HepG2 (cell line): Measurements from ENCODE around the gene SNRPD3. TPM values are rescaled to one million over a fixed set of nuclear protein-coding genes. Genes with fewer than 3 reads are reported as not detected.

Experiments
- CCDC6 ChIP-seq: sonication (generic); formaldehyde crosslinking; IDR thresholded peaks from 2 replicates; pipeline ENCODE4 v1.8.1; 2022; ENCODE audit warnings: mild to moderate bottlenecking, missing genetic modification reagents, moderate library complexity
- CENPT ChIP-seq: sonication (generic); formaldehyde crosslinking; IDR thresholded peaks from 2 replicates; pipeline ENCODE4 v1.8.0; 2022; ENCODE audit warnings: low read depth, mild to moderate bottlenecking, moderate library complexity, missing genetic modification reagents
- CREB3 ChIP-seq: sonication (generic); formaldehyde crosslinking; IDR thresholded peaks from 2 replicates; pipeline ENCODE4 v1.5.0; 2020; ENCODE audit warnings: missing genetic modification reagents
- DNMT3B ChIP-seq: conservative IDR thresholded peaks from 2 replicates; pipeline ENCODE4 v1.6.1; 2016; ENCODE audit warnings: missing biosample characterization, control low read depth
- DZIP1 ChIP-seq: sonication (generic); formaldehyde crosslinking; IDR thresholded peaks from 2 replicates; pipeline ENCODE4 v1.5.0; 2020; ENCODE audit warnings: mild to moderate bottlenecking, missing genetic modification reagents
- EEA1 ChIP-seq: sonication (generic); formaldehyde crosslinking; IDR thresholded peaks from 2 replicates; pipeline ENCODE4 v1.5.1; 2020; ENCODE audit warnings: mild to moderate bottlenecking, missing genetic modification reagents, borderline replicate concordance
- HMG20B ChIP-seq: conservative IDR thresholded peaks from 2 replicates; pipeline ENCODE4 v1.6.1; 2016; ENCODE audit warnings: missing genetic modification reagents, missing compliant biosample characterization
- MED13 ChIP-seq: sonication (generic); formaldehyde crosslinking; IDR thresholded peaks from 2 replicates; pipeline ENCODE4 v1.5.0; 2020; ENCODE audit warnings: missing genetic modification reagents
- MTA1 ChIP-seq: sonication (generic); formaldehyde crosslinking; IDR thresholded peaks from 2 replicates; pipeline ENCODE4 v1.4.0; 2020; ENCODE audit warnings: missing genetic modification reagents, mild to moderate bottlenecking, borderline replicate concordance
- MTA3 ChIP-seq: sonication (generic); formaldehyde crosslinking; IDR thresholded peaks from 2 replicates; pipeline ENCODE4 v1.4.0; 2020; ENCODE audit warnings: missing genetic modification reagents
- MTF2 ChIP-seq: sonication (generic); formaldehyde crosslinking; IDR thresholded peaks from 2 replicates; pipeline ENCODE4 v1.5.0; 2020; ENCODE audit warnings: missing genetic modification reagents, borderline replicate concordance
- NFKBIZ ChIP-seq: IDR thresholded peaks from 2 replicates; pipeline ENCODE4 v1.6.1; 2018; ENCODE audit warnings: missing genetic modification reagents, missing compliant biosample characterization
- PHF5A ChIP-seq: IDR thresholded peaks from one replicate; pipeline ENCODE4 v1.6.1; 2018; ENCODE audit warnings: low read depth, missing genetic modification reagents; ENCODE audit not compliant: unreplicated experiment
- RFX3 ChIP-seq: IDR thresholded peaks from 2 replicates; pipeline ENCODE4 v1.6.1; 2016; ENCODE audit warnings: missing biosample characterization, missing genetic modification reagents
- SALL1 ChIP-seq: sonication (generic); formaldehyde crosslinking; IDR thresholded peaks from 2 replicates; pipeline ENCODE4 v1.8.0; 2022; ENCODE audit warnings: mild to moderate bottlenecking, missing genetic modification reagents
- SETDB1 ChIP-seq: sonication (generic); formaldehyde crosslinking; IDR thresholded peaks from 2 replicates; pipeline ENCODE4 v1.5.1; 2020; ENCODE audit warnings: missing genetic modification reagents, mild to moderate bottlenecking, borderline replicate concordance
- ZEB1 ChIP-seq: IDR thresholded peaks from 2 replicates; pipeline ENCODE4 v1.6.1; 2012; ENCODE audit warnings: mild to moderate bottlenecking, low read depth, inconsistent platforms; ENCODE audit not compliant: insufficient replicate concordance
- ZKSCAN5 ChIP-seq: sonication (generic); formaldehyde crosslinking; IDR thresholded peaks from 2 replicates; pipeline ENCODE4 v1.5.1; 2020; ENCODE audit warnings: mild to moderate bottlenecking, missing genetic modification reagents
- ZNF230 ChIP-seq: sonication (generic); formaldehyde crosslinking; IDR thresholded peaks from 2 replicates; pipeline ENCODE4 v1.4.0; 2020; ENCODE audit warnings: mild to moderate bottlenecking, missing genetic modification reagents
- ZNF354B ChIP-seq: sonication (generic); formaldehyde crosslinking; IDR thresholded peaks from 2 replicates; pipeline ENCODE4 v1.8.0; 2022; ENCODE audit warnings: mild to moderate bottlenecking, missing genetic modification reagents
- ZNF547 ChIP-seq: sonication (generic); formaldehyde crosslinking; IDR thresholded peaks from 2 replicates; pipeline ENCODE4 v1.5.1; 2020; ENCODE audit warnings: mild to moderate bottlenecking, missing genetic modification reagents
- ZNF672 ChIP-seq: sonication (generic); formaldehyde crosslinking; IDR thresholded peaks from 2 replicates; pipeline ENCODE4 v1.8.1; 2022; ENCODE audit warnings: missing genetic modification reagents
- ZNF766 ChIP-seq: sonication (generic); formaldehyde crosslinking; IDR thresholded peaks from 2 replicates; pipeline ENCODE4 v1.5.0; 2020; ENCODE audit warnings: missing genetic modification reagents, borderline replicate concordance
- ZNF780A ChIP-seq: sonication (generic); formaldehyde crosslinking; IDR thresholded peaks from 2 replicates; pipeline ENCODE4 v1.8.0; 2022; ENCODE audit warnings: mild to moderate bottlenecking, missing genetic modification reagents, moderate library complexity
- polyA plus RNA-seq, 8 experiments: library from polyadenylated mRNA; depleted of rRNA in 3 of 8; stranded (reverse) in 7 of 8; unstranded in 1 of 8; fragments of >200 nt; fragmentation: Illumina TruSeq in 4 of 8; extraction: Trizol in 4 of 8; gene quantifications; 2 replicates each; pipeline versions ENCODE4 v1.2.1 to v1.2.3, GENCODE V29; 2011 to 2016; ENCODE audit warnings: low read depth in 4 of 8, missing spikeins in 1 of 8, mixed read lengths in 1 of 8; ENCODE audit not compliant: insufficient read depth in 1 of 8
- total RNA-seq, 5 experiments: library from RNA; depleted of rRNA; stranded (reverse); fragments of >200 nt; fragmentation: Illumina TruSeq; extraction: Trizol; gene quantifications; 2 replicates each; pipeline ENCODE4 v1.2.3, GENCODE V29; 2016; ENCODE audit warnings: low read depth in 1 of 5
- TF ChIP-seq, protein P1 (sequence below): sonication (generic); formaldehyde crosslinking; IDR thresholded peaks from 2 replicates; pipeline ENCODE4 v1.8.0; 2022; ENCODE audit warnings: missing genetic modification reagents, low read depth, mild to moderate bottlenecking, borderline replicate concordance
- TF ChIP-seq, protein P2 (sequence below): sonication (generic); formaldehyde crosslinking; IDR thresholded peaks from 2 replicates; pipeline ENCODE4 v1.9.0; 2021; ENCODE audit warnings: missing genetic modification reagents, borderline replicate concordance

Gene SNRPD3
- total and polyA plus RNA-seq, 2 of the 13 experiments (the other 11 are each of a cell fraction or from before 2014, with no cell fraction given) = 110 to 209 TPM

DNA sequence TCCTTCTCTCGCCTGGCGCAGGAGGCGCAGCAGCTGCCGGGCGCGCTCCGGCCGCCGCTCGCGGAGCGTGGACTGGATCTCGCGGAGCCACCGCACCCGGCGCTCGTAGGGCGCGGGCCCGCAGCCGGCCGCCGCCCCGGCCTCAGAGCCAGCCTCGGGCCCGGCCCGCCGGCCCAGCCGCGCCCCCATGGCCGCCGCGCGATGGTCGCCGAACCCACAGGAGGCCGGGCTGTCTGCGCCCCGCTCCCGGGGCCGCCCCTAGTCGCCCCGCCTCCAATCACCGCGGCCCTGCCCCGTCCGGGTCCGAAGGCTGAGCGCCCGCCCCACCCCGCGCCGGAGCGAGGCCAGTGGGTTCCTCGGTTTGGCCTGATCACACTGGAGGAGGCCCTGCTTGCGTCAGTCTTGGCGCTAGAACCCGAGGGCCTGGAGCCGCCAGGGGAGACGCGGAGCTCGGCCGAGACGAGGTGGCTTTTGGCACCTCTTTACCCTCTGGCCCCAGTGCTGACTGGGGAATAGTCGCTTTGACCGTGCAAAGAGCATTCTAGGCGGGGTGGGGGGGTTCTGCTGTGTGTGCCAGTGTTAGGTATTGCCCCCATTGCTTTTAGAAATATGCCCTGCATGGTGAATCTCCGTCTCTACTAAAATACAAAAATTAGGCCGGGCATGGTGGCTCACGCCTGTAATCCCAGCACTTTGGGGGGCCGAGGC, 37.2 kb downstream of the SNRPD3 start, which contains the start of gene LRRC75B (continued):
- TF ChIP-seq, protein P1, sequence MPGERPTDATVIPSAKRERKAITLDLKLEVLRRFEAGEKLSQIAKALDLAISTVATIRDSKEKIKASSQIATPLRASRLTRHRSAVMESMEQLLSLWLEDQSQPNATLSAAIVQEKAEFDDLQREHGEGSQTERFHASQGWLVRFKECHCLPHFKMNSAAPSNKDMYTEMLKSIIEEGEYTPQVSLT (CRISPR knock-in tag) = no peak
- TF ChIP-seq DNMT3B (CRISPR knock-in tag) = no peak
- TF ChIP-seq ZKSCAN5 (CRISPR knock-in tag) = no peak
- TF ChIP-seq MTA1 = no peak
- TF ChIP-seq SALL1 = peak; percentile 81
- TF ChIP-seq MED13 (CRISPR knock-in tag) = no peak
- TF ChIP-seq CENPT (CRISPR knock-in tag) = no peak
- no peak for TF ChIP-seq CREB3
- TF ChIP-seq SETDB1 (CRISPR knock-in tag) = no peak
- TF ChIP-seq ZNF230 (CRISPR knock-in tag) = no peak
- TF ChIP-seq ZNF547 (CRISPR knock-in tag) = no peak; the same call in none of the 2 replicates
- no peak for TF ChIP-seq PHF5A (CRISPR knock-in tag)
- no peak for TF ChIP-seq NFKBIZ (CRISPR knock-in tag)
- TF ChIP-seq, protein P2, sequence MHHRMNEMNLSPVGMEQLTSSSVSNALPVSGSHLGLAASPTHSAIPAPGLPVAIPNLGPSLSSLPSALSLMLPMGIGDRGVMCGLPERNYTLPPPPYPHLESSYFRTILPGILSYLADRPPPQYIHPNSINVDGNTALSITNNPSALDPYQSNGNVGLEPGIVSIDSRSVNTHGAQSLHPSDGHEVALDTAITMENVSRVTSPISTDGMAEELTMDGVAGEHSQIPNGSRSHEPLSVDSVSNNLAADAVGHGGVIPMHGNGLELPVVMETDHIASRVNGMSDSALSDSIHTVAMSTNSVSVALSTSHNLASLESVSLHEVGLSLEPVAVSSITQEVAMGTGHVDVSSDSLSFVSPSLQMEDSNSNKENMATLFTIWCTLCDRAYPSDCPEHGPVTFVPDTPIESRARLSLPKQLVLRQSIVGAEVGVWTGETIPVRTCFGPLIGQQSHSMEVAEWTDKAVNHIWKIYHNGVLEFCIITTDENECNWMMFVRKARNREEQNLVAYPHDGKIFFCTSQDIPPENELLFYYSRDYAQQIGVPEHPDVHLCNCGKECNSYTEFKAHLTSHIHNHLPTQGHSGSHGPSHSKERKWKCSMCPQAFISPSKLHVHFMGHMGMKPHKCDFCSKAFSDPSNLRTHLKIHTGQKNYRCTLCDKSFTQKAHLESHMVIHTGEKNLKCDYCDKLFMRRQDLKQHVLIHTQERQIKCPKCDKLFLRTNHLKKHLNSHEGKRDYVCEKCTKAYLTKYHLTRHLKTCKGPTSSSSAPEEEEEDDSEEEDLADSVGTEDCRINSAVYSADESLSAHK (CRISPR knock-in tag) = no peak
- no peak for TF ChIP-seq CCDC6
- TF ChIP-seq RFX3 = no peak
- no peak for TF ChIP-seq HMG20B
- TF ChIP-seq EEA1 (CRISPR knock-in tag) = no peak
- TF ChIP-seq ZNF780A (CRISPR knock-in tag) = no peak
- 0 out of 2 replicates have a peak, but pooled peaks have one; percentile 15 for TF ChIP-seq DZIP1
- no peak for TF ChIP-seq MTF2 (CRISPR knock-in tag)
- no peak for TF ChIP-seq ZEB1
- no peak for TF ChIP-seq ZNF354B (CRISPR knock-in tag)
- no peak for TF ChIP-seq ZNF766 (CRISPR knock-in tag)
- TF ChIP-seq ZNF672 = no peak
- no peak for TF ChIP-seq MTA3 (CRISPR knock-in tag)
